Esophagus muscularis mucosa (tissue), 4 donors: ENCODE data around the gene DRG2. TPM values are rescaled to one million over a fixed set of nuclear protein-coding genes. Genes with fewer than 3 reads are reported as not detected.

ENCODE experiments used
- DNase-seq: peaks from one replicate; pipeline ENCODE4 v3.0.0-alpha.2; 2017; ENCODE audit errors: extremely low spot score
- H3K27ac ChIP-seq, 4 donors: fragments of 200-600 bp; sonication (generic); replicated peaks in 1 of 4; 1 replicate in 3 of 4; 2 replicates in 1 of 4; pipeline ENCODE4 v1.5.1; 2016 to 2019; ENCODE audit warnings: mild to moderate bottlenecking in 1 of 4
- H3K27me3 ChIP-seq, 4 donors: fragments of 200-600 bp; sonication (generic); one replicate each; pipeline versions ENCODE4 v1.5.1 to v1.6.0; 2016 to 2019
- H3K36me3 ChIP-seq, 4 donors: fragments of 200-600 bp; sonication (generic); one replicate each; pipeline ENCODE4 v1.5.1; 2016 to 2019
- H3K4me1 ChIP-seq, 4 donors: fragments of 200-600 bp; sonication (generic); one replicate each; pipeline ENCODE4 v1.5.1; 2016 to 2019
- H3K4me3 ChIP-seq, 4 donors: fragments of 200-600 bp; sonication (generic); 1 replicate in 2 of 4; 2 replicates in 2 of 4; pipeline ENCODE4 v1.5.1; 2016 to 2019; ENCODE audit warnings: mild to moderate bottlenecking in 4 of 4, moderate library complexity in 1 of 4
- H3K9me3 ChIP-seq, 4 donors: fragments of 200-600 bp; sonication (generic); 1 replicate in 3 of 4; 2 replicates in 1 of 4; pipeline ENCODE4 v1.5.1; 2016 to 2019
- EP300 ChIP-seq: sonication (generic); formaldehyde crosslinking; IDR thresholded peaks from one replicate; pipeline ENCODE4 v1.6.1; 2017; ENCODE audit warnings: antibody characterized with exemption
- POLR2A ChIP-seq: fragments of 450-650 bp; IDR thresholded peaks from one replicate; pipeline ENCODE4 v1.6.1; 2017; ENCODE audit warnings: antibody characterized with exemption, moderate library complexity, mild to moderate bottlenecking, low read depth
- POLR2AphosphoS5 ChIP-seq, 2 donors: sonication (generic); formaldehyde crosslinking; IDR thresholded peaks; one replicate each; pipeline ENCODE4 v1.6.1; 2017; ENCODE audit warnings: antibody characterized with exemption in 2 of 2
- WGBS: methylation state at CpG from one replicate; pipeline ENCODE4 v1.1.5; 2018; 5-methylcytosine and 5-hydroxymethylcytosine counted together
- intact Hi-C: fragments of 100-400 bp; cut with DNase I; formaldehyde crosslinking; loops from one replicate; pipeline ENCODE4 v1.15.1; 2023
- total RNA-seq, 4 donors: library from RNA; depleted of rRNA; stranded (reverse); fragments of >200 nt; gene quantifications; one replicate each; pipeline versions ENCODE4 v1.1.0 to v1.2.1, GENCODE V29; 2016
- TF ChIP-seq, protein P1 (sequence below), 3 experiments: fragments of 200-600 bp in 2 of 3; fragments of 450-650 bp in 1 of 3; sonication (generic) in 2 of 3; IDR thresholded peaks; one replicate each; pipeline ENCODE4 v1.5.1; 2017 to 2019; ENCODE audit warnings: antibody characterized with exemption in 3 of 3, mild to moderate bottlenecking in 2 of 3, moderate library complexity in 1 of 3

Gene DRG2
- total RNA-seq, 4 donors from 2014 or later: 27.4 to 33.8 (median 33.0) TPM

GRCh38 chr17:18132711-18133110, 45.0 kb downstream of the DRG2 start:
- DNase-seq: no peak
- intact Hi-C loops: no loop called here
- Histone ChIP-seq H3K9me3 (no peaks in the 10 kb centered on the region), H3K27ac (no peak overlapping the region), H3K4me1 (no peaks in the 10 kb centered on the region), H3K36me3 (no peaks in the 10 kb centered on the region), H3K27me3 (peaks cover 0 to 35% (median 0%) of the 10 kb centered on the region in 4 donors), H3K4me3 (no peak overlapping the region)
- TF ChIP-seq POLR2AphosphoS5 (IDR thresholded peaks at IDR 0.05) (no peak), EP300 (no peak)
- WGBS: 89% methylated on average over 5 of the region's 5 CpGs

DNA sequence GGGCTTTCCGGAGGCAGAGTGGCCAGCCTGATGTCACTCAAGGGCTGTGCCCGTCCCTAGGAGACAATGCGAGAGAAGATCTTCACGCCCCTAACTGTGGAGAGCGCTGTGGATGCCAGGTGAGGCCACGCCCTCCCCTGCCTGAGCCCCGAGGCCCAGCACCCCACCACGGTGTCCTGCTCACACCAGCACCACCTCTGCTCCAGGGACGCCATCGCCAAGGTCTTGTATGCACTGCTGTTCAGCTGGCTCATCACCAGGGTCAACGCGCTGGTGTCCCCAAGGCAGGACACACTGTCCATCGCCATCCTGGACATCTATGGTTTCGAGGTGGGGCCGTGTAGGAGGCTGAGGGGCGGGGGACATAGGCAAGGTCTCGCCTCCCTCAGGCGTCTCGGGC, 48.6 kb downstream of the DRG2 start:
- H3K4me1 ChIP-seq: peaks cover 0 to 8% (median 3%) of the 10 kb centered on the region in 4 donors
- H3K27ac ChIP-seq: no peak overlapping the region
- WGBS: 92% methylated on average over 14 of the region's 19 CpGs
- H3K9me3 ChIP-seq: no peaks in the 10 kb centered on the region
- TF ChIP-seq, protein P1, sequence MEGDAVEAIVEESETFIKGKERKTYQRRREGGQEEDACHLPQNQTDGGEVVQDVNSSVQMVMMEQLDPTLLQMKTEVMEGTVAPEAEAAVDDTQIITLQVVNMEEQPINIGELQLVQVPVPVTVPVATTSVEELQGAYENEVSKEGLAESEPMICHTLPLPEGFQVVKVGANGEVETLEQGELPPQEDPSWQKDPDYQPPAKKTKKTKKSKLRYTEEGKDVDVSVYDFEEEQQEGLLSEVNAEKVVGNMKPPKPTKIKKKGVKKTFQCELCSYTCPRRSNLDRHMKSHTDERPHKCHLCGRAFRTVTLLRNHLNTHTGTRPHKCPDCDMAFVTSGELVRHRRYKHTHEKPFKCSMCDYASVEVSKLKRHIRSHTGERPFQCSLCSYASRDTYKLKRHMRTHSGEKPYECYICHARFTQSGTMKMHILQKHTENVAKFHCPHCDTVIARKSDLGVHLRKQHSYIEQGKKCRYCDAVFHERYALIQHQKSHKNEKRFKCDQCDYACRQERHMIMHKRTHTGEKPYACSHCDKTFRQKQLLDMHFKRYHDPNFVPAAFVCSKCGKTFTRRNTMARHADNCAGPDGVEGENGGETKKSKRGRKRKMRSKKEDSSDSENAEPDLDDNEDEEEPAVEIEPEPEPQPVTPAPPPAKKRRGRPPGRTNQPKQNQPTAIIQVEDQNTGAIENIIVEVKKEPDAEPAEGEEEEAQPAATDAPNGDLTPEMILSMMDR (IDR thresholded peaks at IDR 0.05): no peak
- TF ChIP-seq POLR2A (no peak), POLR2AphosphoS5 (IDR thresholded peaks at IDR 0.05) (no peak)
- H3K36me3 ChIP-seq: no peaks in the 10 kb centered on the region
- no peak for DNase-seq
- intact Hi-C loops: no loop called here
- no peak overlapping the region for H3K4me3 ChIP-seq
- peaks cover 0 to 28% (median 0%) of the 10 kb centered on the region in 4 donors for H3K27me3 ChIP-seq

- DNase-seq: no peak
- WGBS: 78% methylated on average over 7 of the region's 8 CpGs
- no peak overlapping the region for H3K27ac ChIP-seq
- TF ChIP-seq EP300: no peak
- TF ChIP-seq POLR2A: no peak
- TF ChIP-seq POLR2AphosphoS5 (IDR thresholded peaks at IDR 0.05): no peak
- TF ChIP-seq, protein P1 (IDR thresholded peaks at IDR 0.05): no peak
- no peaks in the 10 kb centered on the region for H3K9me3 ChIP-seq
- no peaks in the 10 kb centered on the region for H3K36me3 ChIP-seq
- H3K4me3 ChIP-seq: no peak overlapping the region
- peaks cover 0 to 8% (median 4%) of the 10 kb centered on the region in 4 donors for H3K4me1 ChIP-seq
- intact Hi-C loops: no loop called here
- peaks cover 0 to 44% (median 0%) of the 10 kb centered on the region in 4 donors for H3K27me3 ChIP-seq
Measured at GRCh38 chr17:18138065-18138749, 50.5 kb downstream of the DRG2 start.

GRCh38 chr17:18139092-18139491, 51.3 kb downstream of the DRG2 start:
- Histone ChIP-seq H3K4me1 (peaks cover 0 to 8% (median 4%) of the 10 kb centered on the region in 4 donors), H3K36me3 (no peaks in the 10 kb centered on the region), H3K27ac (no peak overlapping the region), H3K9me3 (no peaks in the 10 kb centered on the region), H3K27me3 (peaks cover 0 to 53% (median 0%) of the 10 kb centered on the region in 4 donors), H3K4me3 (no peak overlapping the region)
- intact Hi-C loops: no loop called here
- TF ChIP-seq, protein P1 (IDR thresholded peaks at IDR 0.05): no peak
- TF ChIP-seq POLR2AphosphoS5 (IDR thresholded peaks at IDR 0.05) (no peak), EP300 (no peak), POLR2A (no peak)
- 90% methylated on average over 2 of the region's 2 CpGs for WGBS
- no peak for DNase-seq

DNA sequence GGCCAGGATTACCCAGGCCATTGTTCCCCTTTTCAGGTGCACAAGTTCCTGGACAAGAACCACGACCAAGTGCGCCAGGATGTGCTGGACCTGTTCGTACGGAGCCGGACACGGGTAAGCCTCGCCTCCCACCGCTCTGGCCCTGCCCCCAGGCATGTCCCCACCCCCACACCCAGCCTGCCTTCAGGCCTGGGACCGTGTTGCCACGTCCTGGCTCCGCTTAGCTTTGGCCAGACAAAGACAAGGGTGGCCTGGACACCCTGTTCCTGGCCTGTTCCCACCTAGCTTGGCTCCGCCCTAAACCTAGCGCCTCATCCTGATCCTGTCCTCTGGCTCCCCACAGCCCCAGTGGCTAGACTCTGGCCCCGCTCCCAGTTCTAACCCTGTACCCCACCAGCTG, 51.8 kb downstream of the DRG2 start:
- Histone ChIP-seq H3K4me1 (peaks cover 0 to 8% (median 4%) of the 10 kb centered on the region in 4 donors), H3K9me3 (no peaks in the 10 kb centered on the region), H3K27me3 (peaks cover 0 to 57% (median 0%) of the 10 kb centered on the region in 4 donors), H3K27ac (no peak overlapping the region), H3K4me3 (no peak overlapping the region), H3K36me3 (no peaks in the 10 kb centered on the region)
- intact Hi-C loops: no loop called here
- TF ChIP-seq, protein P1 (IDR thresholded peaks at IDR 0.05): no peak
- WGBS: 93% methylated on average over 3 of the region's 14 CpGs
- no peak for DNase-seq
